ENCODE results near the gene ANKRD1. TPM values are rescaled to one million over a fixed set of nuclear protein-coding genes. Genes with fewer than 3 reads are reported as not detected.
"Not testable (repeated sequence)": the region's sequence is repeated elsewhere in the genome, so short reads cannot be mapped to it uniquely, and the experiment has no call there.

The ANKRD1 gene
- total and polyA plus RNA-seq, 2 of the 8 experiments (the other 6 are each of a cell fraction or from before 2014, with no cell fraction given), result 0.03 TPM; not detected in 1

DNA sequence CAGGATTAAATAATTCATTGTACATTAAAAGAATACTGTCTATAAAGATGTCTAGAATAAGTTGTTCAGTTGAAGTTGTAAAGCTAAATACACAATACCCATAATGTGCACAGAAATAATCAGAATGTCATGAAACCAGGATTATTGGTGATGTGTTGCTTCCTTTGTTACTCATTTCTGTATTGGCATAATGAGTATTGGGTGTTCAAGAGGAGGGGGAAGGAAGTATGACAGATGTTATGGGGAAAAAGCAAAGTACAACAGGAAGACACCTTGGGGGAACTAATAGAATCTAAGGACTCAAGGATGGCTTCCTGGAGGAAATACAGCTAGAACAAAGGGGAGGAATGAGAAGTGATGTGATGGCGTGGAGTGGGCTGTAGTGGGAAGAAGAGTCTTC, 15.0 kb downstream of the ANKRD1 start:
- Histone ChIP-seq H3K14ac (ENCODE audit: insufficient read length) (no peak overlapping the region), H4K91ac (replicated peaks; ENCODE audit: insufficient read length, low read length) (no peak overlapping the region), H3K4ac (replicated peaks; ENCODE audit: insufficient read length, low read depth, low read length) (no peak overlapping the region), H3K79me2 (ENCODE audit: control insufficient read depth in 1 of 2, insufficient read depth in 2 of 2, low read length in 2 of 2) (no peaks in the 10 kb centered on the region), H2BK20ac (ENCODE audit: low read length) (no peak overlapping the region), H3K9me3 (ENCODE audit: insufficient read depth in 2 of 2, low read depth in 1 of 2, low read length in 1 of 2) (no peaks in the 10 kb centered on the region; a peak in 1 of 4 replicates), H3K27ac (ENCODE audit: low read depth, low read length) (no peak overlapping the region), H3K36me3 (ENCODE audit: control insufficient read depth in 2 of 4, insufficient read depth in 4 of 4, low read length in 3 of 4) (peaks cover 0 to 18% (median 5%) of the 10 kb centered on the region in 4 experiments; a peak in 3 of 8 replicates), H2BK5ac (ENCODE audit: low read depth, low read length) (no peak overlapping the region), H3K27me3 (replicated peaks in 1 of 4; ENCODE audit: control insufficient read depth in 3 of 4, extremely low read depth in 1 of 4, insufficient read depth in 3 of 4, low read length in 3 of 4) (no peaks in the 10 kb centered on the region), H4K5ac (ENCODE audit: insufficient read length, low read depth, low read length) (no peak overlapping the region), H3K23me2 (ENCODE audit: low read depth, low read length) (no peaks in the 10 kb centered on the region), H3K4me1 (replicated peaks in 1 of 4; ENCODE audit: control insufficient read depth in 3 of 4, insufficient read depth in 4 of 4, low read length in 3 of 4) (no peaks in the 10 kb centered on the region), H2BK12ac (ENCODE audit: low read depth, low read length) (no peak overlapping the region), H3K18ac (ENCODE audit: extremely low read depth, low read length) (no peak overlapping the region), H3K23ac (ENCODE audit: insufficient read length) (no peak overlapping the region), H4K8ac (ENCODE audit: extremely low read depth, insufficient read depth, low read length) (no peak overlapping the region), H2AK5ac (ENCODE audit: low read depth, low read length) (no peak overlapping the region), H2BK120ac (replicated peaks; ENCODE audit: low read depth, low read length) (no peak overlapping the region), H2AFZ (ENCODE audit: low read length) (no peak overlapping the region), H2BK15ac (ENCODE audit: low read length) (no peak overlapping the region), H3K79me1 (ENCODE audit: low read depth, low read length) (no peaks in the 10 kb centered on the region), H3K9ac (replicated peaks in 1 of 4; ENCODE audit: extremely low read depth in 1 of 4, low read depth in 3 of 4, low read length in 3 of 4) (no peak overlapping the region), H3K4me3 (ENCODE audit: extremely low read depth in 1 of 4, insufficient read depth in 2 of 4, low read depth in 3 of 4, low read length in 4 of 4) (no peak overlapping the region), H3K56ac (replicated peaks; ENCODE audit: insufficient read length, low read depth, low read length) (no peak overlapping the region), H4K20me1 (replicated peaks in 1 of 2; ENCODE audit: control insufficient read depth in 1 of 2, insufficient read depth in 2 of 2, low read length in 2 of 2) (no peaks in the 10 kb centered on the region), H3K4me2 (ENCODE audit: insufficient read depth in 1 of 2, low read depth in 2 of 2, low read length in 2 of 2) (no peak overlapping the region)
- FAIRE-seq (no peak), DNase-seq (ENCODE audit: low read depth in 1 of 2, low spot score in 2 of 2) (no peak)
- CTCF ChIA-PET (ENCODE audit: partially characterized antibody), result no interaction called here
- TF ChIP-seq NRF1 (IDR thresholded peaks at IDR 0.05; ENCODE audit: low read depth, low read length), result no peak
- TF ChIP-seq MAFK (IDR thresholded peaks at IDR 0.05; ENCODE audit: low read depth, low read length), result no peak
- POLR2A ChIA-PET (ENCODE audit: partially characterized antibody), result no interaction called here
- 93% methylated on average over 1 of the region's 1 CpG; no CpG with 5 or more reads in 1 of the 2 experiments for WGBS, 2 experiments (ENCODE audit: extremely low coverage in 1 of 2, insufficient coverage in 1 of 2, insufficient read length in 1 of 2, insufficient replicate concordance in 2 of 2, low coverage in 1 of 2, low lambda C conversion rate in 2 of 2, missing lambda C conversion rate in 1 of 2)

DNA sequence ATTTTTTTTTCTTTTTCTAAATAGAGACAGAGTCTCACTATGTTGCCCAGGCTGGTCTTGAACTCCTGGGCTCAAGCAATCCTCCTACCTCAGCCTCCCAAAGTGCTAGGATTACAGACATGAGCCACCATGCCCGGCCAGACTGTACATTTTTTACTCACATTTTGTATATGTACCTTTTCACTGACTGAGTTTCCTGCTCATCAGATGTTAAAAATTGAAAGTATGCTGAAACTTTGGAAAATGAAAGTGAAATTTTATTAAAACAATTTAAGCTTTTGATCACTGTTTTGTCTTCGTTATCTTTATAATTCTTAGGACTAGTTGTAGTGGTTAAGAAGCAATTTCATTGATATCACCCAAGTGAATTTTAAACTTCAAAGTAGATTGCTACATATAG, 24.0 kb downstream of the ANKRD1 start:
- not testable (repeated sequence) for H3K27ac ChIP-seq (ENCODE audit: low read depth, low read length); H4K20me1 ChIP-seq (replicated peaks in 1 of 2; ENCODE audit: control insufficient read depth in 1 of 2, insufficient read depth in 2 of 2, low read length in 2 of 2); H4K91ac ChIP-seq (replicated peaks; ENCODE audit: insufficient read length, low read length); DNase-seq (ENCODE audit: low read depth in 1 of 2, low spot score in 2 of 2); H3K14ac ChIP-seq (ENCODE audit: insufficient read length); H4K5ac ChIP-seq (ENCODE audit: insufficient read length, low read depth, low read length); H2AK5ac ChIP-seq (ENCODE audit: low read depth, low read length); H3K27me3 ChIP-seq (replicated peaks in 1 of 4; ENCODE audit: control insufficient read depth in 3 of 4, extremely low read depth in 1 of 4, insufficient read depth in 3 of 4, low read length in 3 of 4); H2BK5ac ChIP-seq (ENCODE audit: low read depth, low read length); H3K4me2 ChIP-seq (ENCODE audit: insufficient read depth in 1 of 2, low read depth in 2 of 2, low read length in 2 of 2); H3K56ac ChIP-seq (replicated peaks; ENCODE audit: insufficient read length, low read depth, low read length); H3K23me2 ChIP-seq (ENCODE audit: low read depth, low read length); H2BK15ac ChIP-seq (ENCODE audit: low read length); H3K79me1 ChIP-seq (ENCODE audit: low read depth, low read length); H3K9me3 ChIP-seq (ENCODE audit: insufficient read depth in 2 of 2, low read depth in 1 of 2, low read length in 1 of 2); H3K4me1 ChIP-seq (replicated peaks in 1 of 4; ENCODE audit: control insufficient read depth in 3 of 4, insufficient read depth in 4 of 4, low read length in 3 of 4); H3K23ac ChIP-seq (ENCODE audit: insufficient read length); H3K18ac ChIP-seq (ENCODE audit: extremely low read depth, low read length); H2BK12ac ChIP-seq (ENCODE audit: low read depth, low read length); H2BK20ac ChIP-seq (ENCODE audit: low read length); FAIRE-seq; H3K4ac ChIP-seq (replicated peaks; ENCODE audit: insufficient read length, low read depth, low read length); H3K79me2 ChIP-seq (ENCODE audit: control insufficient read depth in 1 of 2, insufficient read depth in 2 of 2, low read length in 2 of 2); H4K8ac ChIP-seq (ENCODE audit: extremely low read depth, insufficient read depth, low read length); H2AFZ ChIP-seq (ENCODE audit: low read length); H3K9ac ChIP-seq (replicated peaks in 1 of 4; ENCODE audit: extremely low read depth in 1 of 4, low read depth in 3 of 4, low read length in 3 of 4); H2BK120ac ChIP-seq (replicated peaks; ENCODE audit: low read depth, low read length); H3K4me3 ChIP-seq (ENCODE audit: extremely low read depth in 1 of 4, insufficient read depth in 2 of 4, low read depth in 3 of 4, low read length in 4 of 4)
- ChIA-PET CTCF (ENCODE audit: partially characterized antibody) (interaction anchor here (1.3 to 1.4 kb wide), 2 partner anchors 13 to 15 kb away, joined by 3 to 4 read pairs; no protein-coding TSS in a partner anchor), POLR2A (ENCODE audit: partially characterized antibody) (interaction anchor here (0.6 kb wide), 1 partner anchor 278 kb away, joined by 3 read pairs; no protein-coding TSS in a partner anchor)
- peaks cover 5 to 42% (median 24%) of the 10 kb centered on the region in 4 experiments for H3K36me3 ChIP-seq (ENCODE audit: control insufficient read depth in 2 of 4, insufficient read depth in 4 of 4, low read length in 3 of 4)
- 92% methylated on average over 2 of the region's 2 CpGs; no CpG with 5 or more reads in 1 of the 2 experiments for WGBS, 2 experiments (ENCODE audit: extremely low coverage in 1 of 2, insufficient coverage in 1 of 2, insufficient read length in 1 of 2, insufficient replicate concordance in 2 of 2, low coverage in 1 of 2, low lambda C conversion rate in 2 of 2, missing lambda C conversion rate in 1 of 2)
